ENCODE measurements around the gene ZFHX3. TPM values are rescaled to one million over a fixed set of nuclear protein-coding genes. Genes with fewer than 3 reads are reported as not detected.

Gene ZFHX3
- total RNA-seq, 1 experiment from 2014 or later = 3.2 TPM

DNA sequence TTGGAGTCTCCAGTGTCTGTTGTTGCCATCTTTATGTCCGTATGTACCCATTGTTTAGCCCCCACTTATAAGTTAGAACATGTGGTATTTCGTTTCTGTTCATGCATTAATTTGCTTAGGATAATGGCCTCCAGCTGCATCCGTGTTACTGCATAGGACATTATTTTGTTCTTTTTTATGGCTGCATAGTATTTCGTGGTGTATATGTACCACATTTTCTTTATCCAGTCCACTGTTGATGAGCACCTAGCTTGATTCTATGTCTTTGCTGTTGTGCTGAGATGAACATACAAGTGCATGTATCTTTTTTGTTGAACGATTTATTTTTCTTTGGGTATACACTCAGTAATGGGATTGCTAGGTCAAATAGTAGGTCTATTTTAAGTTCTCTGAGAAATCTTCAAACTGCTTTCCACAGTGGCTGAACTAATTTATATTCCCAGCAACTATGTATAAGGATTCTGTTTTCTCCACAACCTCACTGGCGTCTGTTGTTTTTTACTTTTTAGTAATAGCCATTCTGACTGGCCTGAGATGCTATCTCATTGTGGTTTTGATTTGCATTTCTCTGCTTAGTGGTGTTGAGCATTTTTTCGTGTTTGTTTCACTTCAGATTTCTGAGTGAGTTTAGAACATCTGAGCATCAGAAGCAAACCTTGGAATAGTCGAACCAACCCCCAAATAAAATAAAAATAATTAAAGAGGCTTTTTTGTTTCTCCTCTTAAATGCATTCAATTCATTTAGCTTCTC is 304.7 kb downstream of the ZFHX3 start:
- DNase-seq (ENCODE audit: low read depth) = peak; percentile 61

DNA sequence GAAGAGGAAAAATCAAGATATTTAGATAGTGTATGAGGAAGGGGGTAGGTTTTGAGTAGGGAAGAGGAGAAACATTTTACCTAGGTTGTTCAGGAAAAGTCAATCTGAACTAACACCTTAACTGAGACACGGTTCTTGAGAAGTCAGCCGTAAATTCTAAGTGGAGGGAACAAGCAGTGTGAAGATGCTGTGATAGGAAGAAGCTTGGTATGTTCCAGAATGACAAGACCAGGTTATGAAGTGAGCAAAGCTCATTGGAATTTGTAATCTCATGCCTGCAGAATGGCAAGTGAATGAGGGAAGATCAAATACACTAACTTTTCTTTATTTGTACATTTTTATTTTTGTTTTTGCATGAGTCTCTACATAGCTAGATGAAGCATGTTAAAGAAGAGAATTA is 307.6 kb downstream of the ZFHX3 start:
- peak; percentile 54 for DNase-seq (ENCODE audit: low read depth)

DNA sequence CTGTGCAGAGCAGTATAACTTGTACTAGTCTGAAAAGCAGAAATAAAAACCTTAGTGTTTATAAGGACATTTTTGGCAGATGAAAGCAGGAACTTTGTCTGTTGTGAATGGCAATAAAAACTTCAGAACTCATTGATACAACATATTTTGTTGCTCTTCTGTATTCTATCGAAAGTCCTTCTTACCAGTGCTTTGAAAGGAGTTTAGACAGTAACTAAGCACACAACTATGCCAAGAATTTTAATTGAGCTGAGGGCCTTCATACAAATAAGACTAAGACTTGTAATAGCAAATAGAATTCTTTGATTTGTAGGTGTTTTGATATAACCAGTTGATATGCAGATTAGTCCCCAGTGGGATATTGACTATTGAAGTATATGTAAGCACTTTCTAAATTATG is 308.4 kb downstream of the ZFHX3 start:
- peak; percentile 78 for DNase-seq (ENCODE audit: low read depth)

DNA sequence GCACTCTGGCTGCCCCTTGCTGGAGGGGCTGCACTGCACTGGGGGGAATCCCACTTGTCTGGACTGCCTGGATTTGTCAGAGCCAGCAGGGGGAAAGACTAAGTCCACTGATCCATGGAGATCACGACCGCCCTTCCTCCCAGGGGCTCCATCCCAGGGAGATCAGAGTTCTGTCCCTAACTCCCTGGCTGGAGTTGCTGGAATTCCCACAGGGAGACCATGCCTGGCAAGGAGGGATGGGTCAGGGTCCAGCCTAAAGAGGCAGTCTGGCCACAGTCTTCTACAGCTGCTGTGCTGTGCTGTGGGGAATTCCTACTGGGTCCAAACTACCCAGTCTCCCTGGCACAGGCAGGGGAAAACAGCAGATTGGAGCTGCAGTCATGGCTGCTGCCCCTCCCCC is 311.9 kb downstream of the ZFHX3 start:
- DNase-seq (ENCODE audit: low read depth) = no peak
